ENCODE measurements around the gene TMED8. TPM values are rescaled to one million over a fixed set of nuclear protein-coding genes. Genes with fewer than 3 reads are reported as not detected.

The TMED8 gene
- total and polyA plus RNA-seq, 12 donors, result 4.8 to 23.6 (median 19.9) TPM

DNA sequence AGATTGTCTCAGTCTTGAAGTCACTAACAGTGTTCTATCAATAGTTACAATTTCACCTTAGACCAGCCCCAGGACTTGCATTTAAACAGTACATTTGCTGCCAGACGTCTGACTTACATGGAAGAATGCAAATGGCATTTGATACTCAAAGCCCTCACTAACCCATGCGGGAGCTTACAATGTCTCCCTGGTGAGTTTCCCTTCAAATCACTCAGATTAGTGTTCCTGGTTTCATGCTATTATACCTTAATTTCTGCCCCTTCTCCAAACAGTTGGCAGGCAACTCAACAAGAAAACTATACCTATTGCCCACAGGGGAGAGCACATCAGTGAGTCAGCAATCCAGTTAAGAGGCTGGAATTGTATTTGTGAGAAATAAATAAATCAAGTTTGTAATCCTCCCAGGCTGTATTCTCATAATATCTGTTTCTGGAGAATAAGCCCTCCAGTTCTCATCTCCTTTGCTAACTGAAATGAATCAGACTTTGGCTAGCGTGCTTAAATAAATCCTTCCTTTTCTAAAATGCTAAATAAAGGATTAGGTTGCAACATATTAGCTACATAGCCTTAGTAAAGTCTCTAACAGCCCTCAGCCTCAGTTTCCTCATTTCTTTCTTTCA, 32.4 kb downstream of the TMED8 start:
- 81 to 89% (median 84%) methylated on average over 3 of the region's 3 CpGs for WGBS, 4 donors
- DNase-seq, result no peak
- TF ChIP-seq POLR2A (IDR thresholded peaks at IDR 0.05), result no peak
- TF ChIP-seq, protein P1, sequence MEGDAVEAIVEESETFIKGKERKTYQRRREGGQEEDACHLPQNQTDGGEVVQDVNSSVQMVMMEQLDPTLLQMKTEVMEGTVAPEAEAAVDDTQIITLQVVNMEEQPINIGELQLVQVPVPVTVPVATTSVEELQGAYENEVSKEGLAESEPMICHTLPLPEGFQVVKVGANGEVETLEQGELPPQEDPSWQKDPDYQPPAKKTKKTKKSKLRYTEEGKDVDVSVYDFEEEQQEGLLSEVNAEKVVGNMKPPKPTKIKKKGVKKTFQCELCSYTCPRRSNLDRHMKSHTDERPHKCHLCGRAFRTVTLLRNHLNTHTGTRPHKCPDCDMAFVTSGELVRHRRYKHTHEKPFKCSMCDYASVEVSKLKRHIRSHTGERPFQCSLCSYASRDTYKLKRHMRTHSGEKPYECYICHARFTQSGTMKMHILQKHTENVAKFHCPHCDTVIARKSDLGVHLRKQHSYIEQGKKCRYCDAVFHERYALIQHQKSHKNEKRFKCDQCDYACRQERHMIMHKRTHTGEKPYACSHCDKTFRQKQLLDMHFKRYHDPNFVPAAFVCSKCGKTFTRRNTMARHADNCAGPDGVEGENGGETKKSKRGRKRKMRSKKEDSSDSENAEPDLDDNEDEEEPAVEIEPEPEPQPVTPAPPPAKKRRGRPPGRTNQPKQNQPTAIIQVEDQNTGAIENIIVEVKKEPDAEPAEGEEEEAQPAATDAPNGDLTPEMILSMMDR (IDR thresholded peaks at IDR 0.05), result no peak
- Histone ChIP-seq H3K4me3 (no peak overlapping the region), H3K27me3 (no peaks in the 10 kb centered on the region), H3K36me3 (replicated peaks in 1 of 2) (peaks cover 0 to 17% of the 10 kb centered on the region in 2 donors), H3K27ac (no peak overlapping the region), H3K4me1 (replicated peaks in 1 of 2) (no peaks in the 10 kb centered on the region), H3K9me3 (replicated peaks in 1 of 3) (no peaks in the 10 kb centered on the region)
- intact Hi-C loops (cut with DNase I), result no loop called here

DNA sequence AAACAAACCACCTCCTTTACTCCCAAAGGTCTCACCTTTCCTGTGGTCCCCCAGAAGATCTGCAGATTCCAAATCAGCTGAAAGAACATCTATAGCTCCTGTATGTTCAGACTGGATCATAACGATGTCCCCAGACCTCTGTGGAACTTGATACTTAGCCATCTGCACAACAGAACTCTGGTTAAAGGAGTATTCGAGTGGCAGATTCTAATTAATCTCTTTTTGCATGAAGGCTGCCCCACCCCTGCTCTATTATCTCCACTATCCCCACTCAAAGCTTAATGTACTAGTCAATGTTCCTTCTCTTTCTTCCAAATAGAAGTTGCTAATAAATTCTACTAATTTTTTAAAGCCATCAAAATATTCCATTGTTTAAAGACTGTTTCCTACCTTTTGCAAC, 33.2 kb downstream of the TMED8 start:
- intact Hi-C loops (cut with DNase I), result no loop called here
- H3K36me3 ChIP-seq (replicated peaks in 1 of 2), result peaks cover 0 to 17% of the 10 kb centered on the region in 2 donors
- DNase-seq, result no peak

DNA sequence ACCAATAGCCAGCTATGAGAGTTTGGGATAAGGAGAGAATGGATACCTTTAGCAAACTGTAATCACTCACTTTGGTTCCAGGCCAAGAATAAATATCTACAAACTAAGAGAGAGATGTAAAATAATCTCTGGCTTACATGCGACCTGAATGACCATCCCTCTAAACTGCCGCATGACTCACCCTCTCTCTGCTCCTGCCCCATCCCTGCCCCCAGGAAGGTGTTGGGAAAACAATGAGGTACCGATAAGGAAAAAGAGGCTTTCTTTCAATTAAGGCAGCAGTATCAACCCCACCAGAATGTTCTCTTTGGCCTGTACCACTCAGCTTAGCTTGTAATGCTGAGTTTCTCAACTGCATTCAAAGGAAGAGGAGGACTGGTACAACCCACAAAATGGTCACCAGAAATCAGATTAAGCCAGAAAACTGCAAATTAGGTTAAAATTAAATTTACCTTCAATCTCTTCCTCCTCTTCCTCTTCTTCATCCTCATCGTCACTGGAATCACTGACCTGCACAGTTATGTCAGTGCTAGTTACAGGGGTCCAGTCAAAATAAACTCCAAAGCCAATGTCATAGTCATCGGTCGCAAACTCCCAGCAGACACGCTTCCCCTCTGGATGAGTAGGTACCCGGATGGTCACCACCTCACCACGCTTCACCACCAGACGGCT, 34.0 kb downstream of the TMED8 start:
- intact Hi-C loops (cut with DNase I), result no loop called here
- Histone ChIP-seq H3K4me3 (no peak overlapping the region), H3K9me3 (replicated peaks in 1 of 3) (no peaks in the 10 kb centered on the region), H3K36me3 (replicated peaks in 1 of 2) (peaks cover 0 to 17% of the 10 kb centered on the region in 2 donors), H3K4me1 (replicated peaks in 1 of 2) (no peaks in the 10 kb centered on the region), H3K27me3 (no peaks in the 10 kb centered on the region), H3K27ac (no peak overlapping the region)
- no peak for DNase-seq
- no peak for TF ChIP-seq POLR2A (IDR thresholded peaks at IDR 0.05)
- TF ChIP-seq, protein P1 (IDR thresholded peaks at IDR 0.05), result no peak
- WGBS, 4 donors, result 92 to 95% (median 94%) methylated on average over 10 of the region's 10 CpGs

More for the DNA sequence above, 33.2 kb downstream of the TMED8 start:
- Histone ChIP-seq H3K27me3 (no peaks in the 10 kb centered on the region), H3K4me1 (replicated peaks in 1 of 2) (no peaks in the 10 kb centered on the region), H3K9me3 (replicated peaks in 1 of 3) (no peaks in the 10 kb centered on the region), H3K4me3 (no peak overlapping the region), H3K27ac (no peak overlapping the region)
- 84 to 93% (median 91%) methylated on average over 2 of the region's 2 CpGs for WGBS, 4 donors
- TF ChIP-seq, protein P1 (IDR thresholded peaks at IDR 0.05), result no peak
- TF ChIP-seq POLR2A (IDR thresholded peaks at IDR 0.05), result no peak

DNA sequence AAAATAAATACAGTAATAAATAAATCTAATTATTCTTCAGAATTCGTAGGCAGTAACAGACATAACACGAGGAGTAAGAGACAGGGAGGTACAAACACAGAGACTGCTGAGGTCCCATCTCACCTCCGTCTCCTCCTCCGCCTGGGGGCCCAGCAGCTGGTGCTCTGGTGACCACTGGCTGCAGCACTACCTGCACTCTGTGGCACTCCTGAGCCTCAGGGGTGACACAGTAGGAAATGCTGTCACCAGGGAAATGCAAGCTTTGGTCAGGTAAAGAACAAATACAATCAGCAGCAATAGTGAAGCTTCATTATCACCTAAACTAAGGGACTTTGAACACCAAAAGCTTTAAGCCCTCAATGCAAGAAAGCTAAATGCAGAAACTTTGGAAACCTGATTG, 36.5 kb downstream of the TMED8 start:
- H3K27ac ChIP-seq, result no peak overlapping the region
- WGBS, 4 donors, result 85 to 96% (median 91%) methylated on average over 4 of the region's 4 CpGs
- peaks cover 0 to 17% of the 10 kb centered on the region in 2 donors for H3K36me3 ChIP-seq (replicated peaks in 1 of 2)
- intact Hi-C loops (cut with DNase I), result no loop called here
- no peak for DNase-seq
- no peaks in the 10 kb centered on the region for H3K27me3 ChIP-seq
- TF ChIP-seq, protein P1 (IDR thresholded peaks at IDR 0.05), result no peak
- TF ChIP-seq POLR2A (IDR thresholded peaks at IDR 0.05), result no peak
- no peak overlapping the region for H3K4me3 ChIP-seq
- no peaks in the 10 kb centered on the region for H3K4me1 ChIP-seq (replicated peaks in 1 of 2)
- no peaks in the 10 kb centered on the region for H3K9me3 ChIP-seq (replicated peaks in 1 of 3)

Data from adrenal gland (tissue), 12 donors.